MCF 10A (cell line): Measurements from ENCODE around the gene ABL2. TPM values are rescaled to one million over a fixed set of nuclear protein-coding genes. Genes with fewer than 3 reads are reported as not detected.

Source experiments
- BruUV-seq: library from RNA; stranded (reverse); fragments of 400-500 nt; replicated peaks from 2 replicates; lab custom pipeline; 2021; lab: Mats Ljungman, UMichigan
- CTCF ChIA-PET: fragments of 300-600 bp; sonication (Branson Sonifier 250); formaldehyde crosslinking; extraction: SDS; loops from one replicate; lab custom pipeline; 2021; ENCODE audit warnings: antibody characterized with exemption, inconsistent platforms; lab: Yijun Ruan, JAX
- POLR2A ChIA-PET: fragments of 300-600, 350-650 bp; sonication (Branson Sonifier 250); formaldehyde crosslinking; extraction: SDS; loops from one replicate; lab custom pipeline; 2020; ENCODE audit warnings: antibody characterized with exemption, inconsistent platforms; lab: Yijun Ruan, JAX
- DNase-seq: peaks from one replicate; pipeline ENCODE4 v3.0.0-alpha.2; 2018; ENCODE audit not compliant: unreplicated experiment
- H3K27ac Mint-ChIP-seq: one replicate; pipeline ENCODE4 v1.8.0; 2022; ENCODE audit warnings: mild to moderate bottlenecking, low read depth, mixed read lengths; ENCODE audit not compliant: unreplicated experiment
- H3K27me3 Mint-ChIP-seq: one replicate; pipeline ENCODE4 v1.8.0; 2022; ENCODE audit warnings: mixed read lengths; ENCODE audit not compliant: insufficient read depth, unreplicated experiment
- H3K36me3 Mint-ChIP-seq: one replicate; pipeline ENCODE4 v1.8.0; 2022; ENCODE audit warnings: mild to moderate bottlenecking, moderate library complexity, mixed read lengths; ENCODE audit not compliant: insufficient read depth, unreplicated experiment
- H3K4me1 Mint-ChIP-seq: one replicate; pipeline ENCODE4 v1.8.0; 2022; ENCODE audit warnings: mixed read lengths; ENCODE audit not compliant: insufficient read depth, unreplicated experiment
- H3K4me3 Mint-ChIP-seq: one replicate; pipeline ENCODE4 v1.8.0; 2022; ENCODE audit warnings: mild to moderate bottlenecking, moderate library complexity, mixed read lengths; ENCODE audit not compliant: unreplicated experiment
- H3K9me3 Mint-ChIP-seq: one replicate; pipeline ENCODE4 v1.8.0; 2022; ENCODE audit warnings: mixed read lengths; ENCODE audit not compliant: unreplicated experiment
- intact Hi-C: fragments of 100-400 bp; cut with micrococcal nuclease; formaldehyde crosslinking; loops from 2 replicates; pipeline ENCODE4 v1.14.1; 2022
- total RNA-seq: library from RNA; stranded (reverse); gene quantifications from 2 replicates; pipeline ENCODE4 v1.2.3, GENCODE V29; 2022
- TF ChIP-seq, protein P1 (sequence below): fragments of 200-600 bp; IDR thresholded peaks from one replicate; pipeline ENCODE4 v1.8.0; 2022; ENCODE audit warnings: antibody characterized with exemption, mild to moderate bottlenecking; ENCODE audit not compliant: unreplicated experiment

ABL2 gene
- total RNA-seq, 1 experiment from 2014 or later = 109 TPM

DNA sequence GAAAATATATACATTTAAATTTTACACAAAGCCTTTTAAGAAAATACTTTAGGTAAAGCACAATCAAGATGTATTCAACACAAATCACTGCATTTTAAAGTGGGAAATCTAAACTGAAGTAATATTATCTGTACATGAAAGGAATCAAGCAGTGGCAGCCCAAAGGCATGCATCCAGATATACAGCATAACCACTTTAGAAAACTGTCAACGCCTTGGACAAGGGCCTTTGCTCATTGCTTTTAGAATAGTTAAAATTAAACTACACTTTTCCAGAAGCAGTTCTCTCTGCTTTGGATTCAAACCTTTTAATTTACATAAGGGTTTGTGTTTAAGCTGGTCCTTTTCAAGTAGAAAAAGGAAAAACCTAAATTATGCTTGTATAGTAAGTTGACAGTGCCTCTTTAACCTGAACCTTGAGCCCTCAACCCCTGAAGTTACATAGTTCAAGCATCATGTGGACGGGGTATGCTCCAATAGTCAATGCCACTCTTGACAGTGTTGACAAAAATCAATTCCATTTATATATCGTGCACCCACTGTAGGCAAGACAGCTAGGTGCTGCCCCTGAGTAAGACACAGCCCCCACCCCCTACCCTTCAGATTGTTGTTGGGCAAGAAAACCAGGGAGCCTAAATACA is 124.7 kb downstream of the ABL2 start:
- ChIA-PET POLR2A (no interaction called here), CTCF (interaction anchor here (0.6 to 5.4 kb wide), 21 partner anchors 9 to 602 kb away, joined by 3 to 90 read pairs (median 4); partner anchors contain the start of gene AXDND1)
- BruUV-seq = no TSS peak
- Mint-ChIP-seq H3K4me3 (no peak overlapping the region), H3K36me3 (peaks cover 87% of the 10 kb centered on the region), H3K27ac (no peak overlapping the region), H3K9me3 (no peaks in the 10 kb centered on the region), H3K27me3 (no peaks in the 10 kb centered on the region), H3K4me1 (no peaks in the 10 kb centered on the region)
- intact Hi-C loops = loop anchor here (5.0 kb wide), 1 partner anchor 88 kb away; no protein-coding TSS in a partner anchor
- DNase-seq = no peak
- TF ChIP-seq, protein P1, sequence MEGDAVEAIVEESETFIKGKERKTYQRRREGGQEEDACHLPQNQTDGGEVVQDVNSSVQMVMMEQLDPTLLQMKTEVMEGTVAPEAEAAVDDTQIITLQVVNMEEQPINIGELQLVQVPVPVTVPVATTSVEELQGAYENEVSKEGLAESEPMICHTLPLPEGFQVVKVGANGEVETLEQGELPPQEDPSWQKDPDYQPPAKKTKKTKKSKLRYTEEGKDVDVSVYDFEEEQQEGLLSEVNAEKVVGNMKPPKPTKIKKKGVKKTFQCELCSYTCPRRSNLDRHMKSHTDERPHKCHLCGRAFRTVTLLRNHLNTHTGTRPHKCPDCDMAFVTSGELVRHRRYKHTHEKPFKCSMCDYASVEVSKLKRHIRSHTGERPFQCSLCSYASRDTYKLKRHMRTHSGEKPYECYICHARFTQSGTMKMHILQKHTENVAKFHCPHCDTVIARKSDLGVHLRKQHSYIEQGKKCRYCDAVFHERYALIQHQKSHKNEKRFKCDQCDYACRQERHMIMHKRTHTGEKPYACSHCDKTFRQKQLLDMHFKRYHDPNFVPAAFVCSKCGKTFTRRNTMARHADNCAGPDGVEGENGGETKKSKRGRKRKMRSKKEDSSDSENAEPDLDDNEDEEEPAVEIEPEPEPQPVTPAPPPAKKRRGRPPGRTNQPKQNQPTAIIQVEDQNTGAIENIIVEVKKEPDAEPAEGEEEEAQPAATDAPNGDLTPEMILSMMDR = no peak

DNA sequence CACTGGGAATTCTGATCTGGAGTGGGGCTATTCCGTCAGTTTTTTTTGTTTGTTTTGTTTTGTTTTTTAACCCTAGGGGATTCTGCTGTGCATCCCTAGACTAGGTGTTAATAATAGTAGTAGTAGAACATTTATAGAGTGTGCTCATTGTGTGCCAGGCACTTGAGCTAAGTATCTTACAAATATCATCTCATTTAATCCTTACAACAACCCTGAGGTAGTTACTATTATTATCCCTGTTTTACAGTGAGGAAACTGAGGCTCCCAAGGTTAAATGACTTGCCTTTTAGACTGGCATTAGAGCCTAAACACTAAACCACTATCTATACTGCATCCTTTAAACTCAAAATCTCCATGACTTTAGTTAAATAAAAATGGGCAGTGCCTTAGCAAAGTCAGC is 125.5 kb downstream of the ABL2 start:
- H3K27me3 Mint-ChIP-seq = no peaks in the 10 kb centered on the region
- TF ChIP-seq, protein P1 = no peak
- intact Hi-C loops = no loop called here
- POLR2A ChIA-PET = no interaction called here
- H3K36me3 Mint-ChIP-seq = peaks cover 87% of the 10 kb centered on the region
- H3K9me3 Mint-ChIP-seq = no peaks in the 10 kb centered on the region
- CTCF ChIA-PET = interaction anchor here (2.6 kb wide), 1 partner anchor 266 kb away, joined by 13 read pairs; no protein-coding TSS in a partner anchor
- no peak overlapping the region for H3K27ac Mint-ChIP-seq
- no peaks in the 10 kb centered on the region for H3K4me1 Mint-ChIP-seq
- H3K4me3 Mint-ChIP-seq = no peak overlapping the region
- DNase-seq = no peak
- BruUV-seq = no TSS peak

DNA sequence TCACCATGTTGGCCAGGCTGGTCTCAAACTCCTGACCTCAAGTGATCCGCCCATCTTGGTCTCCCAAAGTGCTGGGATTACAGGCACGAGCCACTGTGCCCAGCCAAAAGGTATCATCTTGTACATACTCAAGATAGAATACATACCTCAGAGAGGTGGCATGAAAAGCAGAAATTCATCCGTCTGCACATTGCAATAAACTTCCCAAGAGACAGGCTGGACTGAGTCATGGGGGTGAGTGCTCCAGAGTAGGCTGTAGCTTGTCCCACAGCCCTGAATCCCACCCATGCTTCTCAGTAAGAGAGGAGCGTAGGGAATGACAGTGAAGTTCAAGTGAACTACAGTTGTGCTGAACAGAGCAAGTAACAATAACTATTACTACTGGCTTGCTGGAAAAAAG is 127.9 kb downstream of the ABL2 start:
- H3K36me3 Mint-ChIP-seq = peaks cover 86% of the 10 kb centered on the region
- H3K4me3 Mint-ChIP-seq = no peak overlapping the region
- ChIA-PET CTCF (interaction anchor here (0.6 to 2.2 kb wide), 5 partner anchors 9 to 182 kb away, joined by 3 to 11 read pairs (median 3); no protein-coding TSS in a partner anchor), POLR2A (interaction anchor here (0.5 kb wide), 1 partner anchor 40 kb away, joined by 3 read pairs; no protein-coding TSS in a partner anchor)
- H3K9me3 Mint-ChIP-seq = no peaks in the 10 kb centered on the region
- intact Hi-C loops = no loop called here
- no peak overlapping the region for H3K27ac Mint-ChIP-seq
- H3K4me1 Mint-ChIP-seq = no peaks in the 10 kb centered on the region
- DNase-seq = no peak
- TF ChIP-seq, protein P1 = no peak
- BruUV-seq = no TSS peak
- no peaks in the 10 kb centered on the region for H3K27me3 Mint-ChIP-seq

DNA sequence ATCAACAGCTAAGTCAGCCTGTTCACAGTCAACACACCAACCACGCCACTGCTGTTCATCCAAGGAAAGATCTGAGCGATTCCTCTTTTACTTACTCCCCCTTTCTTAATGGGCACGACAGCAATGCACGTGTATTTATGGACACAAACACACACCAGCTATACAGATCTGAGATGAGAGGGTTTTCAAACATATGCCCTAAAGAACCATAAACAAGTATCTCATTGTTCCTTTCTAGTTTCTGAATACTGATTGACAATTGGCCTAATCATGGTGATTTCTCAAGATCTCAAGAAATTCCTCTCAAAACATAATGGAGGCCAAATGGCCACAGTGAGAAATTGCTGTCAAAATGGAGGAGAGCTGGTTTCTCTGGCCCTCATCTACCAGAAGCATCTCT is 129.6 kb downstream of the ABL2 start:
- no peak for DNase-seq
- Mint-ChIP-seq H3K4me1 (no peaks in the 10 kb centered on the region), H3K27me3 (no peaks in the 10 kb centered on the region), H3K27ac (no peak overlapping the region), H3K4me3 (no peak overlapping the region), H3K9me3 (no peaks in the 10 kb centered on the region), H3K36me3 (peaks cover 87% of the 10 kb centered on the region)
- ChIA-PET CTCF (interaction anchor here (2.0 to 2.2 kb wide), 2 partner anchors 12 to 21 kb away, joined by 11 read pairs; no protein-coding TSS in a partner anchor), POLR2A (interaction anchor here (1.1 kb wide), 1 partner anchor 11 kb away, joined by 3 read pairs; no protein-coding TSS in a partner anchor)
- intact Hi-C loops = no loop called here
- BruUV-seq = no TSS peak
- TF ChIP-seq, protein P1 = no peak
